IMR-90 (cell line): ENCODE results near the gene NDRG4.

Experiments
- BHLHE40 ChIP-seq: fragments of 150-350 bp; IDR thresholded peaks from 2 replicates; pipeline ENCODE4 v1.6.1; 2016; ENCODE audit warnings: mild to moderate bottlenecking, low read depth, low read length
- CEBPB ChIP-seq: IDR thresholded peaks from 2 replicates; pipeline ENCODE4 v1.6.1; 2012; ENCODE audit warnings: low read depth, low read length, improper control_type of control experiment
- CTCF ChIP-seq: conservative IDR thresholded peaks from 2 replicates; pipeline ENCODE4 v1.5.1; 2012; ENCODE audit warnings: mild to moderate bottlenecking, low read depth, low read length, improper control_type of control experiment
- FOS ChIP-seq: fragments of 150-350 bp; IDR thresholded peaks from 2 replicates; pipeline ENCODE4 v1.6.1; 2016; ENCODE audit warnings: low read depth, low read length
- MAFK ChIP-seq: IDR thresholded peaks from 2 replicates; pipeline ENCODE4 v1.6.1; 2012; ENCODE audit warnings: low read depth, low read length, improper control_type of control experiment
- MAZ ChIP-seq: IDR thresholded peaks from 2 replicates; pipeline ENCODE4 v1.6.1; 2012; ENCODE audit warnings: low read depth, mild to moderate bottlenecking, low read length, improper control_type of control experiment, moderate library complexity, borderline replicate concordance
- MXI1 ChIP-seq: IDR thresholded peaks from 2 replicates; pipeline ENCODE4 v1.6.1; 2012; ENCODE audit warnings: low read depth, mild to moderate bottlenecking, low read length, moderate library complexity, borderline replicate concordance
- POLR2A ChIP-seq: IDR thresholded peaks from 2 replicates; pipeline ENCODE4 v1.6.1; 2012; ENCODE audit warnings: mild to moderate bottlenecking, low read depth, low read length
- RAD21 ChIP-seq: IDR thresholded peaks from 2 replicates; pipeline ENCODE4 v1.6.1; 2012; ENCODE audit warnings: low read length, improper control_type of control experiment
- RFX5 ChIP-seq: IDR thresholded peaks from 2 replicates; pipeline ENCODE4 v1.8.0; 2012; ENCODE audit warnings: low read depth, mild to moderate bottlenecking, low read length, moderate library complexity
- SMC3 ChIP-seq: fragments of 150-350 bp; IDR thresholded peaks from 2 replicates; pipeline ENCODE4 v1.6.1; 2016; ENCODE audit warnings: low read depth, mild to moderate bottlenecking, antibody characterized with exemption, low read length, moderate library complexity
- USF2 ChIP-seq: fragments of 150-350 bp; IDR thresholded peaks from 2 replicates; pipeline ENCODE4 v1.6.1; 2017; ENCODE audit warnings: mild to moderate bottlenecking, antibody characterized with exemption, low read length, low read depth

GRCh38 chr16:58548378-58548777 is 48.4 kb downstream of the NDRG4 start:
- TF ChIP-seq POLR2A: no peak
- TF ChIP-seq CTCF: no peak
- no peak for TF ChIP-seq BHLHE40
- no peak for TF ChIP-seq RAD21
- TF ChIP-seq RFX5: no peak
- TF ChIP-seq USF2: no peak
- TF ChIP-seq CEBPB: no peak
- no peak for TF ChIP-seq MXI1
- no peak for TF ChIP-seq FOS
- TF ChIP-seq SMC3: no peak
- no peak for TF ChIP-seq MAZ
- TF ChIP-seq MAFK: no peak
